ENCODE data around the gene EOLA2.
"Not testable (repeated sequence)": the region's sequence is repeated elsewhere in the genome, so short reads cannot be mapped to it uniquely, and the experiment has no call there.

The EOLA2 gene

DNA sequence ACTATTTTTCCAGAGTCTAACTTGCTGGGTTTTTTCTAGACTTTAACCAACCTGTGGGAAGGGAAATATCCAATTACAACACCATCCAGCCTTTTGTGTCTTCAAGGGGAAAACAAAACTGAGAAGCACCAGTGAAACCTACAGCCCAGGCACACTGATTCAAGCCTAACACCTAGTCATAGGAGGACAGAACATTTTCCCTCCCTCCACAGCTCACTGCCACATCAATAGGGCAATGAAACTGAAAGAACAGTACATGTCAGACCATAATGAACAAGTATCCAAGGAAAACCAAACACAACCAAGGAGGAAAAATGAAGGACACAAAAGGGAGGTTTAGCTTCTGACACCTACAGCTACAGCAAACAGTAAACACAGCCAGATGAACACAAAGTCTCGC lies 39.7 kb downstream of the EOLA2 start:
- no peaks in the 10 kb centered on the region for H3K36me3 ChIP-seq (ENCODE audit: insufficient read depth, low read length)
- H3K4me3 ChIP-seq (ENCODE audit: low read depth, low read length, poor library complexity, severe bottlenecking): no peak overlapping the region
- no peaks in the 10 kb centered on the region for H3K4me1 ChIP-seq (ENCODE audit: insufficient read depth, low read length, severe bottlenecking)
- no peaks in the 10 kb centered on the region for H3K9me3 ChIP-seq (ENCODE audit: low read length)
- no peak overlapping the region for H3K4me2 ChIP-seq (ENCODE audit: low read length)
- no peaks in the 10 kb centered on the region for H4K20me1 ChIP-seq (ENCODE audit: insufficient read depth, low read length)
- H3K79me2 ChIP-seq (ENCODE audit: insufficient read depth, low read length): no peaks in the 10 kb centered on the region
- H3K27me3 ChIP-seq (ENCODE audit: insufficient read depth, low read length): no peaks in the 10 kb centered on the region
- TF ChIP-seq, protein P1, sequence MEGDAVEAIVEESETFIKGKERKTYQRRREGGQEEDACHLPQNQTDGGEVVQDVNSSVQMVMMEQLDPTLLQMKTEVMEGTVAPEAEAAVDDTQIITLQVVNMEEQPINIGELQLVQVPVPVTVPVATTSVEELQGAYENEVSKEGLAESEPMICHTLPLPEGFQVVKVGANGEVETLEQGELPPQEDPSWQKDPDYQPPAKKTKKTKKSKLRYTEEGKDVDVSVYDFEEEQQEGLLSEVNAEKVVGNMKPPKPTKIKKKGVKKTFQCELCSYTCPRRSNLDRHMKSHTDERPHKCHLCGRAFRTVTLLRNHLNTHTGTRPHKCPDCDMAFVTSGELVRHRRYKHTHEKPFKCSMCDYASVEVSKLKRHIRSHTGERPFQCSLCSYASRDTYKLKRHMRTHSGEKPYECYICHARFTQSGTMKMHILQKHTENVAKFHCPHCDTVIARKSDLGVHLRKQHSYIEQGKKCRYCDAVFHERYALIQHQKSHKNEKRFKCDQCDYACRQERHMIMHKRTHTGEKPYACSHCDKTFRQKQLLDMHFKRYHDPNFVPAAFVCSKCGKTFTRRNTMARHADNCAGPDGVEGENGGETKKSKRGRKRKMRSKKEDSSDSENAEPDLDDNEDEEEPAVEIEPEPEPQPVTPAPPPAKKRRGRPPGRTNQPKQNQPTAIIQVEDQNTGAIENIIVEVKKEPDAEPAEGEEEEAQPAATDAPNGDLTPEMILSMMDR (IDR thresholded peaks at IDR 0.05; ENCODE audit: low read length): no peak
- no peak for TF ChIP-seq EZH2 (IDR thresholded peaks at IDR 0.05; ENCODE audit: borderline replicate concordance, low read length)
- no peak overlapping the region for H3K27ac ChIP-seq (ENCODE audit: low read depth, low read length, poor library complexity, severe bottlenecking)
- H3K9me2 ChIP-seq (ENCODE audit: low read depth, low read length): no peaks in the 10 kb centered on the region
- no peak overlapping the region for H2AFZ ChIP-seq (ENCODE audit: low read length)
- no peaks in the 10 kb centered on the region for H3F3A ChIP-seq (ENCODE audit: insufficient read depth, low read length)
- H3K9ac ChIP-seq (ENCODE audit: low read length): no peak overlapping the region

DNA sequence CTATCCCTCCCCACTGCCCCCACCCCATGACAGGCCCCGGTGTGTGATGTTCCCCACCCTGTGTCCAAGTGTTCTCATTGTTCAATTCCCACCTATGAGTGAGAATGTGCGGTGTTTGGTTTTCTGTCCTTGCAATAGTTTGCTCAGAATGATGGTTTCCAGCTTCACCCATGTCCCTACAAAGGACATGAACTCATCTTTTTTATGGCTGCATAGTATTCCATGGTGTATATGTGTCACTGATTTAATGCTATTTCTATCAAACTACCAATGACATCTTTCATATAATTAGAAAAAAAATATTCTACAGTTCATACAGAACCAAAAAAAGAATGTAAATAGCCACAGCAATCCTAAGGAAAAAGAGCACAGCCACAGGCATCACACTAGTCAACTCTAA lies 47.5 kb downstream of the EOLA2 start:
- not testable (repeated sequence) for H3K79me2 ChIP-seq (ENCODE audit: insufficient read depth, low read length); H3F3A ChIP-seq (ENCODE audit: insufficient read depth, low read length); H3K4me1 ChIP-seq (ENCODE audit: insufficient read depth, low read length, severe bottlenecking); H3K4me2 ChIP-seq (ENCODE audit: low read length); H4K20me1 ChIP-seq (ENCODE audit: insufficient read depth, low read length); H3K4me3 ChIP-seq (ENCODE audit: low read depth, low read length, poor library complexity, severe bottlenecking); H3K27me3 ChIP-seq (ENCODE audit: insufficient read depth, low read length); H3K9me3 ChIP-seq (ENCODE audit: low read length); H3K36me3 ChIP-seq (ENCODE audit: insufficient read depth, low read length); H3K9ac ChIP-seq (ENCODE audit: low read length); H3K9me2 ChIP-seq (ENCODE audit: low read depth, low read length); H3K27ac ChIP-seq (ENCODE audit: low read depth, low read length, poor library complexity, severe bottlenecking); H2AFZ ChIP-seq (ENCODE audit: low read length)
